HL-60 (cell line): Measurements from ENCODE around the gene KIAA0232.

ENCODE experiments used
- DNase-seq, 2 experiments: peaks; one replicate each; pipeline ENCODE4 v3.0.0-alpha.2; 2010 to 2020; ENCODE audit warnings: low read depth in 1 of 2, low spot score in 1 of 2
- H3K27ac ChIP-seq: fragments of 250-450 bp; sonication (Bioruptor Pico); replicated peaks from 2 replicates; pipeline ENCODE4 v1.5.1; 2020; ENCODE audit warnings: mild to moderate bottlenecking, moderate library complexity
- H3K27me3 ChIP-seq: fragments of 250-450 bp; sonication (Bioruptor Pico); 2 replicates; pipeline ENCODE4 v1.5.1; 2021; ENCODE audit warnings: mild to moderate bottlenecking, moderate library complexity; ENCODE audit not compliant: insufficient read depth, poor library complexity, severe bottlenecking
- H3K4me3 ChIP-seq: replicated peaks from 2 replicates; pipeline ENCODE4 v1.5.1; 2011; ENCODE audit warnings: mild to moderate bottlenecking, control low read depth, low read length; ENCODE audit not compliant: insufficient read depth
- GABPA ChIP-seq: IDR thresholded peaks from 2 replicates; pipeline ENCODE4 v1.6.1; 2012; ENCODE audit warnings: low read depth
- POLR2AphosphoS5 ChIP-seq: IDR thresholded peaks from 2 replicates; pipeline ENCODE4 v1.6.1; 2012; ENCODE audit warnings: low read depth
- SPI1 ChIP-seq: IDR thresholded peaks from 2 replicates; pipeline ENCODE4 v1.6.1; 2012; ENCODE audit warnings: low read depth, mild to moderate bottlenecking, borderline replicate concordance
- TF ChIP-seq, protein P1 (sequence below): IDR thresholded peaks from one replicate; pipeline ENCODE4 v1.5.1; 2011; ENCODE audit warnings: low read length, control low read depth, inconsistent platforms; ENCODE audit not compliant: insufficient read depth
- TF ChIP-seq, protein P2 (sequence below): IDR thresholded peaks from 2 replicates; pipeline ENCODE4 v1.6.1; 2012; ENCODE audit warnings: low read depth; ENCODE audit not compliant: insufficient replicate concordance

The KIAA0232 gene

DNA sequence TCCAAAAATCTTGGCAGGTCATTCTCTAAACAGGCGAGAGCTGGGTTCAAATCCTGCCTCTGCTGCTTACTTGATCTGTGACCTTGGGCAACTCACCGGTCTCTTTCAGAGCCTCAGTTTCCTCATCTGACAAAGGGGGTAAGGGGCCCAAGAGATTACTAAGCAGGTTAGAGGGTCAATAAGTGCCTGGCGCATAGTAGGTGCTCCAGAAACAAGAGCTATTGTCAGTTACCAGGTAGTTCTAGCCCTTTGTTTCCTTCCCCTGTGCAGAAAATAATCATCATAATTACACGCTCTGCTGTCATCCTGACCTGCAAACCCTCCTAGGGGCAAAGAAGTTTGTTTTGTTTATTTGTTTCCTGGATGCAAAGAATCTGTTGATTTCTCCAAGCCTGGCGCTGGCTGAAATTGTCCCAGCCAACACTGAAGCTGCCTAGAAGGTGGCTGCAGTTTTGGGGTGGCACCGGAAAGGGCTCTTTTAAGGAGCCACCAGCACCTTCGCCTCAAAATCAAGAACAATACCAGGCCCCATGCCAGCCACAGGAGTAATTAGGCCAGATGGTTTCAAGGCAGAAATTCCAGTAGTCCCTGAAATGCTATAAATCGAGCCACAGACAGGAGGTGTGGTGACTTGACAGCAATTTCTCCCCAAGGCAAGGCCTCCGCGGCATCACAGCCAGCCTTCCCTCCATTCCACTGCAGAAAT lies 10.2 kb upstream of the KIAA0232 start:
- no peak overlapping the region for H3K27ac ChIP-seq
- DNase-seq = no peak
- no peak for TF ChIP-seq SPI1
- no peak for TF ChIP-seq GABPA
- TF ChIP-seq, protein P1, sequence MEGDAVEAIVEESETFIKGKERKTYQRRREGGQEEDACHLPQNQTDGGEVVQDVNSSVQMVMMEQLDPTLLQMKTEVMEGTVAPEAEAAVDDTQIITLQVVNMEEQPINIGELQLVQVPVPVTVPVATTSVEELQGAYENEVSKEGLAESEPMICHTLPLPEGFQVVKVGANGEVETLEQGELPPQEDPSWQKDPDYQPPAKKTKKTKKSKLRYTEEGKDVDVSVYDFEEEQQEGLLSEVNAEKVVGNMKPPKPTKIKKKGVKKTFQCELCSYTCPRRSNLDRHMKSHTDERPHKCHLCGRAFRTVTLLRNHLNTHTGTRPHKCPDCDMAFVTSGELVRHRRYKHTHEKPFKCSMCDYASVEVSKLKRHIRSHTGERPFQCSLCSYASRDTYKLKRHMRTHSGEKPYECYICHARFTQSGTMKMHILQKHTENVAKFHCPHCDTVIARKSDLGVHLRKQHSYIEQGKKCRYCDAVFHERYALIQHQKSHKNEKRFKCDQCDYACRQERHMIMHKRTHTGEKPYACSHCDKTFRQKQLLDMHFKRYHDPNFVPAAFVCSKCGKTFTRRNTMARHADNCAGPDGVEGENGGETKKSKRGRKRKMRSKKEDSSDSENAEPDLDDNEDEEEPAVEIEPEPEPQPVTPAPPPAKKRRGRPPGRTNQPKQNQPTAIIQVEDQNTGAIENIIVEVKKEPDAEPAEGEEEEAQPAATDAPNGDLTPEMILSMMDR = no peak
- no peak for TF ChIP-seq POLR2AphosphoS5
- TF ChIP-seq, protein P2, sequence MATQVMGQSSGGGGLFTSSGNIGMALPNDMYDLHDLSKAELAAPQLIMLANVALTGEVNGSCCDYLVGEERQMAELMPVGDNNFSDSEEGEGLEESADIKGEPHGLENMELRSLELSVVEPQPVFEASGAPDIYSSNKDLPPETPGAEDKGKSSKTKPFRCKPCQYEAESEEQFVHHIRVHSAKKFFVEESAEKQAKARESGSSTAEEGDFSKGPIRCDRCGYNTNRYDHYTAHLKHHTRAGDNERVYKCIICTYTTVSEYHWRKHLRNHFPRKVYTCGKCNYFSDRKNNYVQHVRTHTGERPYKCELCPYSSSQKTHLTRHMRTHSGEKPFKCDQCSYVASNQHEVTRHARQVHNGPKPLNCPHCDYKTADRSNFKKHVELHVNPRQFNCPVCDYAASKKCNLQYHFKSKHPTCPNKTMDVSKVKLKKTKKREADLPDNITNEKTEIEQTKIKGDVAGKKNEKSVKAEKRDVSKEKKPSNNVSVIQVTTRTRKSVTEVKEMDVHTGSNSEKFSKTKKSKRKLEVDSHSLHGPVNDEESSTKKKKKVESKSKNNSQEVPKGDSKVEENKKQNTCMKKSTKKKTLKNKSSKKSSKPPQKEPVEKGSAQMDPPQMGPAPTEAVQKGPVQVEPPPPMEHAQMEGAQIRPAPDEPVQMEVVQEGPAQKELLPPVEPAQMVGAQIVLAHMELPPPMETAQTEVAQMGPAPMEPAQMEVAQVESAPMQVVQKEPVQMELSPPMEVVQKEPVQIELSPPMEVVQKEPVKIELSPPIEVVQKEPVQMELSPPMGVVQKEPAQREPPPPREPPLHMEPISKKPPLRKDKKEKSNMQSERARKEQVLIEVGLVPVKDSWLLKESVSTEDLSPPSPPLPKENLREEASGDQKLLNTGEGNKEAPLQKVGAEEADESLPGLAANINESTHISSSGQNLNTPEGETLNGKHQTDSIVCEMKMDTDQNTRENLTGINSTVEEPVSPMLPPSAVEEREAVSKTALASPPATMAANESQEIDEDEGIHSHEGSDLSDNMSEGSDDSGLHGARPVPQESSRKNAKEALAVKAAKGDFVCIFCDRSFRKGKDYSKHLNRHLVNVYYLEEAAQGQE = no peak
- no peak overlapping the region for H3K4me3 ChIP-seq
- H3K27me3 ChIP-seq = no peaks in the 10 kb centered on the region

DNA sequence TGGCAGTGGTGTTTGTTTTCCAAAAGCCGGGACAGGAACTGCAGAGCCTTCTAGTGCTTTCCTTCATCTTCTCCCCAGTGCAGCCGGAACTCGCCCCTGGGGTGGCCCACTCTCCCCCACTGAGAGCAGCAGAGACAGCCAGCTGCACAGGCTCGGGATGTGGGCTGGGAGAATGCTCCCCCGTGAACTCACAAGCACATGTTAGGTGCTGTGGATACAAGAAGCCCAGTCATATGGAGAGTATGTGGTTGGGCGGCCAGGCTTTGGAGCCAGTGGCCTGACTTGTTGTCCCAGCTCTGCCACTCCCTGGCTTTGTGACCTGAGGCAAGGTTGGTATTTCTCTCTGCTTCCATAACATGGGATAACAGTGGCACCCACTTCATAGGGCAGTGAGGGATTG lies 9.4 kb upstream of the KIAA0232 start:
- Histone ChIP-seq H3K4me3 (no peak overlapping the region), H3K27ac (no peak overlapping the region), H3K27me3 (no peaks in the 10 kb centered on the region)
- DNase-seq = no peak
- TF ChIP-seq GABPA = no peak
- TF ChIP-seq, protein P1 = no peak
- TF ChIP-seq POLR2AphosphoS5 = no peak
- no peak for TF ChIP-seq SPI1
- TF ChIP-seq, protein P2 = no peak

DNA sequence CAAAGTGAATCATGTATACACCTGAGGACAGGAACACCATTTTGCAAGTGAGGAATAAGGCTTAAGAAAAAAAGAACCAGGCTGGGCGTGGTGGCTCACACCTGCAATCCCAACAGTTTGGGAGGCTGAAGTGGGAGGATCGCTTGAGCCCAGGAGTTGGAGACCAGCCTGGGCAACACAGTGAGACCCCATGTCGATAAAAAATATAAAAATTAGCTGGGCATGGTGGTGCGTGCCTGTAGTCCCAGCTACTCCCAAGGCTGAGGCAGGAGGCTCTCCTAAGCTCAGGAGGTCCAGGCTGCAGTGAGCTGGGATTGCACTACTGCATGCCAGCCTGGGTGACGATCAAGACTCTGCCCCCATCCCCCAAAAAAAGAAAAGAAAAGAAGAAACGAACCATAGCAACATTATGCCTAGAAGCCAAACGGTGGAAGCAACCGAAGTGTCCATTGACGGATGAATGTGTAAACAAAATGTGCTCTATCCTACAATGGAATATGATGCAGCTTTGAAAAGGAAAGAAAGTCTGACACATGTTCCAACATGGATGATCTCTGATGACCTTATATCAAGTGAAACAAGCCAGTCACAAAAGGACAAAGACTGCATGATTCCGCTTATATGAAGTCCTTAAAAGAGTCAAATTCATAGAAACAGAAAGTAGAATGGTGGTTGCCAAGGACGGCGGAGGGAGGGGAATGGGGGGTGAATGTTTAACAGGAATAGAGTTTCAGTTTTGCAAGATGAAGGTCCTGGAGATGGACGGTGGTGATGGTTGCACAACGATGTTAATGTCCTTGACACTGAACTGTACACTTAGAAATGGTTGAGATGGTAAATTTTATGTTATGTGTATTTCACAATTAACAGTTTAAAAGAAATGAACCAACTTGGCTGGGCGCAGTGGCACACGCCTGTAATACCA lies 8.6 kb upstream of the KIAA0232 start:
- no peak for DNase-seq
- Histone ChIP-seq H3K27me3 (no peaks in the 10 kb centered on the region), H3K27ac (no peak overlapping the region), H3K4me3 (no peak overlapping the region)
- TF ChIP-seq GABPA = no peak
- no peak for TF ChIP-seq POLR2AphosphoS5
- TF ChIP-seq SPI1 = no peak
- TF ChIP-seq, protein P1 = no peak
- TF ChIP-seq, protein P2 = no peak
